HG02852 (cell line): Measurements from ENCODE around the gene PHKB.

Source experiments
- ATAC-seq: cut with Tn5 transposase; IDR thresholded peaks from one replicate; pipeline ENCODE4 v1.9.1; 2021; ENCODE audit warnings: mild to moderate bottlenecking, moderate library complexity; ENCODE audit not compliant: unreplicated experiment

The PHKB gene

DNA sequence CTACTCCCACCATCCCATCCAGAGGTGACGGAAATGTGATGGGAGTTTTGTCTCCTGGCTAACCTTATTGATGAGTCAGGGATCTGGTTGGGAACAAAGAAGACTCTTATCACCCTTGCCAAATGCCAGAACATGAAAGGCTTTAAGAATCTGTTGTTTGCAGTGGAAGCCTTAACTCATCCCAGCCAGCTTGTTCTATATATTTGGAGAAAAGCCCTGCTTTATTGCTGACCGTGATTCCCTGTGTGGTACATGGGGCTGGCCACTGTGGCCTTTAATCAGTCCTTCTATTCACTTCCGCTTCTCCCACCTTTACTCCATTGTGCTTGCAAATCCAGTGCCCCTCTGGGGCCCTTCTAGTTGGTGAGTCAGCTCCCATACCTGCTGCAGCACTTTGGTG, 156.6 kb downstream of the PHKB start:
- ATAC-seq, result no peak

DNA sequence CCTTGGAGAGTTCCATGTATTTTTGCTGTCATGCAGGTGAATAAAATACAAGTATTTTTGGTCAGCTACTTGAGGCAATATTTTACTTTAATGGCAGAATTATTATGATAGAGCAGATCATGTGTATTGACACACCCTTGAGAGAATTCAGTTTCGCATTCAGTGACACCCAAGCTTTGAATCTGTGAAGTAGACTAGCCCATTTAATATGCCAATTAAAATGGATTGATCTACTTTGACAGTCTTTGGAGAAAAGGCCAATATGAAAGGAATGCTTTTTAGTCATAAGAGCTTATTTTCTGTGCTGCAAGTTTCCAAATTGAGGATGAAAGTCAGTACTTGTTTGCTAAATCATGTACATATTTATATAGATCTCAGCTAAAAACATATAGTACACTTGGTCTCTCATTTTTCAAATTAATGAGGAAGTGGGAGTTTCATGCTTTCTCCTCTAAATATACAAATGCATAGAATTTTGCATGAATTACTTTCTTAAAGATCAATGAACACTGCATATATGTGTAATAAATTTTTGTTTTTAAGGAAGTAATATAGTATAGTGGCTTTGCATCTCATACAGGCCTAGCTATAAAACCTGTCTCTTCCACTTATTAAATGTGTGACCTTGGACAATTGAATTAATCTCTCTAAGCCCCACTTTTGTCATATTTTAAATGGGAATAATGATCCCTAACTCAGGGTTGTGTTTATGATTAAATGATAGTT, 161.5 kb downstream of the PHKB start:
- no peak for ATAC-seq

DNA sequence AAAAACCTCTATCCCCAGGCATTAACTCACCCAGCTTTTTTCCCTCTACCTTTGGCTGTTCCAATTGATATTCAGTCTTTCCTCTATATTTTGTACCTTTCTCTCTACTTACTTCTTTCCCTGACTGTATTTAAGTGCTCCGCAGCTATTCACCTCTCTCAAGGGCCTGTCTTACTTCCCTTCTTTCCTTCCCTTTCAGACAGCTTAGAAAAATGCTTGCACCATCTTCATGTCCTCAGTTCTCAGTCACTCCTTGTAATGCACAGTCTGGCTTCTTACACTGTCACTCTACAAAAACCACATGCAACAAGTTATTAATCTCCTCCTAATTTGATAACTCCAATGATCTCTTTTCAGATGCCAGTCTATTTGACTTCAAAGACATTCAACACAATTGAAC, 163.4 kb downstream of the PHKB start:
- ATAC-seq, result no peak

DNA sequence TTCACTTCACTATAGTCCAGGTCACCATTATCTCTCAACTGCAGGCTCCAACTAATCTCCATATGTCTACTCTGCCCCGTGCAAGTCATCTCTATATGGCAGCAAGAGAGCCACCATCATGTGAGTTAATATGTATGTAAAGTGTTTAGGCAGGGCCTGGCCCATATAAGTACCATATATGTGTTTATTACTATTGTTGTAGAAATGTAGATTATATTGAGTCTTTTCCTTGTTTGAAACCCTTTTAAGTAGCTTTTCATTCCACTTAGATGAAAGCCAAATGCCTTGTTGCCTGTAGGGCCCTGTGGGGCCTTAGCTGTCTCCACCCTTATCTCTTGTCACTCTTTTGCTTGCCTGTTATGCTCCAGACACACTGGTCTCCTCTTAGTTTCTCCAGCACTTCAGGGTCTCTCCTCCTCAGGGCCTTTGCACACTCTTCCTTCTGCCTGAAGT, 164.0 kb downstream of the PHKB start:
- ATAC-seq, result no peak

DNA sequence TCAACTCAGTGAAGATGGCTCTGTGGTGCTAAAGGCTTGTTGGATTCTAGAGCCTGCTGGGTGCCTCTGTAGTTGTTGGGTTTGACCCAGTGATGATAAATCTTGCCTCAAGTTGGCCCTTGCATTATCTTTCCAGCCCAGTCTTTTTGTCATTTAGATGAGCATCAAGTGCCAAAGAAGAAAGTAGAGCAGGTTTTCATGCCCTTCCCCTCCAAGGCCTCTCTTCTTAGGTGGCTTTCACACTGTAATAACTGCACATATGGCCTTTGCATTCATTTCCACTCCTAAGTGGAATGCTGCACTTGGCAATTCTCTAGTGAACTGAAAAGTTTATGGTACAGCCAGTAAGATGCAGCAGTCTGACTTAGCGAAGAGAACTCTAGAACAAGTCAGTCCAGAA, 165.1 kb downstream of the PHKB start:
- no peak for ATAC-seq

DNA sequence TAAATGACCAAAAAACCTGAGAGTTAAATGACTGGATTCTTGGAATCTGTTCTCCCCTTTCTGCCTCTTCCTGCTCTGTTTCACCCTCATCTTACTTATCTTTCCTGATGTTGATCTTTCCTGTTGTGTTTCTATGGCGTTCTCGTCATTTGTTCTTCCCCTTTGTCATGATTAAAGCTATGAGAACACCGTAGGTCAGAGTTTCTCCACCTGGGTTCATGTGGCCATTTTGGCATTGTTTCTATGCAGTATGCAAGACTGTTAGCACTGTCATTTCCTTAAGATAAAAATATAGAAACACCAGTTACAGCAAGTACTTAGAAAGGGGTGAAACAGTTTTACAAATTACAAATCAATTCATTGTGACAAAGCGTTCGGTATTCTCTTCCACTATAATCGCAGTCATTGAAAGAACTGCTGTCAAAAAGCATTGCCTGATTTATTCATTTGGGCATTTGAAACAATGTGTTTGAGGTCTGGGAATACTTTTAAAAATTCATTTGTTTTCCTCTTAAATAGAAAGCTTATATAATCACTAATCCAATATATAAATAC, 166.0 kb downstream of the PHKB start:
- no peak for ATAC-seq

DNA sequence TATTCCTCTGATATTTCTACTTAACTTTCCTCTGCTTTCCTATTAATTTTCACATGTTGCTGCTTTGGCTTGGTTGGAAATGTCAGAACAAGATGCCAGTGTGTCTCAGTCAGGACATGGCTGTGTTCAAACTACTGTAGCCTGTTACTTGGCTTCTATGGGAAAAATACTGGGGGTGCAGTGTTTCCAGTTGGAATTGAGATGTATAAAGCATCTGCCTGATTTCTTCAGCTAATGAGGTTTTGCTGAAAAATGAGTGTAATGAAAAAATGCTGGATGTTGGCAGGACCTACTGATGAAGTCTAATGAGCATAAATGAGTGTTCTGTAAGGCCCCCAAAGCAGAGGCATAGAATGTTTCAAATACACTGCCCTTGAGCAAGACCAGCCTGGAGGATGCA, 166.6 kb downstream of the PHKB start:
- no peak for ATAC-seq

DNA sequence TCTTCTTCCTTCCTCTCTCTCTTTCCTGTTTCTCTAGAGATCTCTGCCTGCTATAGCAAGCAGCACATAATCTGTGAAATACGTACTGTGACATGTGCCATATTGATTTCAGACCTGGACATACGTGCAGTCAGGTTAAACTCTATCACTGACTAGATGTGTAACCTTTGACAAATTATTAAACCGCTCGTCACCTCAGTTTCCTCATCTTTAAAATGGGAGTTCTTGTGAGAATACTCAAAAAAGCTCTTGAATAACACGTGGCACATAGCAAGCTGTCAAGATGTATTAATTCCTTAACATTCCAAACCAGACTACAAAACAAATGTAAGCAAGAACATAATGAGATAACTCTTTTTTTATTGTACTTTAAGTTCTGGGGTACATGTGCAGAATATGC, 170.0 kb downstream of the PHKB start:
- no peak for ATAC-seq

DNA sequence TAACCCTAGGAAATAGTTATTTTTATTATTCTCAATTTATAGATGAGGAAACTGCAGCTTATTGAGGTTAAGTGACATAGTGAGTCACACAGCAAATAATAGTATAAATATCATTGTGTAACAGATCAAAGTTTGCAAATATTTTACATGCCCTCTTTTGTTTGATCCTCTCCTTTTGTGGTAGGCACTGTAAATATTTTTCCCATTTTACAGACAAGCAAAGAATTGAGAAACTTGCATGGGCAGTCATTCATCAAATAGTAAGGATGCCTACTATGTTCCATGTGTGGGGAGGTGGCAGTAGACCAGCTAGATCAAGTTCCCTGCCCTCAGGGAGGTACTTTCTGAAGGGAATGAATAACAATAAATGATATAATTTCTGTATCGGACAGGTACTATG, 173.0 kb downstream of the PHKB start:
- no peak for ATAC-seq

DNA sequence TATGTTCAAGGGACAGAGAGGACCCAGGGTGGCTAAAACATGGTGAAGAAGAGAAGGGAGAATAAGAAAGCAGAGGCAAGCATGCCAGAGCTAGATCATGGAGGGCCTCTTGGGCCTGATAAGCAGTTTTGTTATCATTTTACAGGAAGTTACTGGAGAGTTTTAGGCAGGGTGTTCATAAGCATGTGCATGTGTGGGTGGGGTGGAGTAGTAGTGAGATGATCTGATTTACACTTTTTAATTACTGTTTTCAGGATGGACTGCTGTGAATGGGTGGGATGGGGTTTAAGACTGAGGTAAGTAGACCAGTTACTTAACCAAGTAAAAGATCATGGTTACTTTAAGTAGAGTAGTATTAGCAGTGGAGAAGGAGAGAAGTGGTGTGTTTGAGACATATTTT, 173.6 kb downstream of the PHKB start:
- ATAC-seq, result no peak

DNA sequence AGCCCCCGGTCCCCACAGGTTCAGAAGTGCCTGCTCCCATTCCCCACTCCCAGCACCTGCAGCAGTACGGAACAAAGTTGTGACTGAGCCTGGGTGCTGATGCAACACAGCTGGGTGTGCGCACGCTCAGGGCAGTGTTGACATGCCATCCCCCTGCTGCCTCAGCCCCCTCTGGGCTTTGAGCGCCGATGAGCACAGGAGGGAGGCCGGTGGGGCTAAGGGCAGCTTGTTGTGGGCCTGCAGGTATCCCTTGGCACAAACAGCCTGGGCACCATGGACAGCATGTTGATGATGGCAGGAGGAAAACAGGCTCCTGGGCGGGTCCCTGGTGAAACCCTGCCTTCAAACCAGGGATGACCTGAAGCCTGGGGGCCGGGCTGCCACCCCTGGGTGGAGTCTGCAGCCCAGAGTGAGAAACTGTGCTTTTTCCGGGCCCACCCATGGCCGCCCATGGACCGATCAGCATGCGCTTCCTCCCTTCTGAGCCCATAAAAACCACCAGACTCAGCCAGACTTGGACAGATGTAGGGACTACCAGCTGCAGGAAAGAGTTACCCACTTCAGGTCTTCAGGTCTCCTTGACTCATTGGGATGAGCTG, 175.5 kb downstream of the PHKB start:
- ATAC-seq, result no peak

DNA sequence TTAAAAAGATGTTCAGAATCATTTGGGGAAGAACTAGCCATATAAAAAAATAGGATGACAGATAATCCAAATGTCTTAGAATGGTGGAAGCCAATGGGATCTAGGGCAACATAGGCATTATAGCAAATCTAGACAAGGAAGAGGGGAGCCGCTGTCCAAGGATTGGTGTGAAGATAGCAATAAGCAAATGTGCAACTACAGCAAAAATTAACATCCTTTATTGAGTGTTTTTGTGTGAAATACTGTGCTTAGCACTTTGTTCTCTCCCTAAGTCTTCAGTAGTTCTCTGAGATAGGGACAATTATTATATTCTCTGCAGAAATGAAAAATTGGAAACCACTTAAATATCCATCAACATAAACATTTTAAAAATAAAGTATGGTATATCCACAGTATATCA, 177.0 kb downstream of the PHKB start:
- no peak for ATAC-seq

DNA sequence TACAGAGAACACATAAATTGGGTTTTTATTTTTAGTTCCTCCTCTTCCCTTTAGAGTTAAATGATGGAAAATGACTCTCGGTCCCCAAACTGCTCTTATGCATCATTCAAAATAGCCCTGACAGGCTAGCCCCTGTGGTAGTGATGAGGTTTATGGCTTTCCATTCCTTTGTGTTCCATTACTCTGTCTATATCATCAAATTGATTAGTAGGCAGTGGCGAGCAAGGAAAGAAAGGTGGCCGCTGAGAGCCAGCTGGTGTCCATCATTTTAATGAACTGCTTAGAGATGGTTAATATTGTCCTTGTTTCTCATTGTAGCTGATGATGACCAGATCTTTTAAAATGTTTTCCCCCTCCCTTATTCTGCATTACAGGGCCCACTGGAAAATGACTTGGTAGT, 179.5 kb downstream of the PHKB start:
- no peak for ATAC-seq

DNA sequence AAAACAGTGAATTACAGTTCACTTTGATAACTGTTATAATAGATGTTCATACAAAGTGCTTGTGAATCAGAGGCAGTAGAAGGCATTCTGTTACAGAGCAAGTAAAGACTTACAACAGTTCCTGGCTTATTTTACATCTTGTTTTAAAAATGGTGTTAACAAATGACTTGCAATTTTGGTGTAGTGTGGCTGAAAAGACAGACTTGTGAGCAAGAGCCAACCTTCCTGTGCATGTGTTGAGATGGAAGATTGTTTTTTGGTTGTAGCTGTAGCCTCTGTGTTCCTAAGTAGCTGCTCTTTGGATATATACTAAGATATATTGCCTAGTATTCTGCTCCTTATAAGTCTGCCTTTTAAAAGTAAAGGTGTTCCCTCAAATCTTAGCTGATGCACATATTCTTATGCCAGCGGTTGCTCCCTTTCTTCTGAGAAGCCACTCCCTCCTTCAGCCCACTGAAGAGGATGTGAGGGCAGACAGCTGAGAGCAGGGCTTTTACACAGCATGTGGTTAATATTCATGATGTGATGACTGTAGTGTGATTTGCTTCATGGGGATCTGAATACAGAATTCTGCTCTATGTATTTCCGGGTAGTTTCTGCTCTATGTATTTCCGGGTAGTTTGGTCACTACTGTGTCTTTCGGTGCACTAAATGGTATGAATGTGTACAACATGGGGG, 182.3 kb downstream of the PHKB start:
- ATAC-seq, result no peak

DNA sequence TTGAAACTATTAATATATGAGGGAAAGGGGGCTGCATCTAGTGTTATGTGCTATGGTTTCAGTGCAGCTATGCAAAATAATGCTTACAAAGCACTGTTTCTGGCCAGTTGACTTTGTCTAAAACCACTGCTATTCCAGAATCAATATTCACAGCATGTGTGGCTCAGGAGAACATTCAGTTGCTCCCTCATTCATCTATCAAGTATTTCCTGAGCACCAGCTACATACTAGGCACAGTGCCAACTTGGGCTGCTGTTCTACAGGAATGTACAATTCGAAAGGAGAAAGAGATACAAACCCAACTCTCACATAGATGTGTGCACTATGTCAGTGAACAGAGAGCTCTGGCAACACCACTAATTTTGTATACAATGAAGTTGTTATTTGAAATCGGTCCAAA, 183.0 kb downstream of the PHKB start:
- no peak for ATAC-seq

DNA sequence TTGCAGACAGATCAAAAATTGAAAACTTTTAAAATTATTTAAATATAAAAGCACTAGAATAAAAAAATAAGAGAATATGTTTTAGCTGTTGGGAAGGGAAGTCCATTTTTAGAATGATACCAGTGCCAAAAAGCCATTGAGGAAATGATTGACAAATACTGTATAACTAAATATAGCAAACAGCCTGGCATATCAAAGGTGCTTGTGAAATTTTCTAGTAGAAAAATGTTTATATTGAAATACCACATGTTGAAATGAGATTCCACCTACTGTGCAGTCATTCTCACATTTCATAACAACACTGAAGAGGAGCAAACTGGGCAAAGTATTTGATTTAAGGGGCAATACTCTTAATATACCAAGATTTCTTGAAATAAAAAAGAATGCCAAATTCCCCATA, 183.5 kb downstream of the PHKB start:
- ATAC-seq, result no peak

DNA sequence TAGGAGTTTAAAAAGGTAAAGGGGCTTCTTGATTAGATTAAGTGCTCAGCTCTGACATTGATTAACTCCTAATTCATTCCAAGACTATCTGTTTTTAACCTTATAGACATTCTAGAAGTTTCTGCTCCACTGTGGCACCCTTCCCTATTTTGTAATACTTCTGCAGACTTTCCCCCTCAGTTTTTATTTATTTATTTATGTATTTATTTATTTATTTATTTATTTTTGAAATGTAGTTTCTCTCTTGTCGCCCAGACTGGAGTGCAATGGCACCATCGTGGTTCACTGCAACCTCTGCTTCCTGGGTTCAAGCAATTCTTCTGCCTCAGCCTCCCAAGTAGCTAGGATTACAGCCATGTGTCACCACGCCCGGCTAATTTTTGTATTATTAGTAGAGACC, 185.8 kb downstream of the PHKB start:
- no peak for ATAC-seq

DNA sequence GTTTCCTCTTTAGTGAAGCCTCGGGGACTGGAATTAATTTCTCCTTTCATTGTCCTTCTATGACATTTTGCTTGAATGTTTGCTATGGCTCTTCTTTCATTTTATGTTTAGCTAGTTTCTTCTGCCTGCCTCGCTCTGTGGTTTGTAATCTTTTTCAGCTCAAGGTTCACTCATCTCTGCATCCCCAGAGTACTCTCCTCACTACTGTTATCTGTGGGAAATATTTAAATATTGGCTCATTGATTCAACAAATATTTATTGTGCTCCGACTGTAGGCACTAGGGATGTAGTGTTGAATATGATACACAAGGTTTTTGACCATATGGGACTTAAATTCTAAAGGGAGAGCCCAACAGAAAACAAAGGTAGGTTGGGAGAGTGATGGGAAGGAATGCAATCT, 195.9 kb downstream of the PHKB start:
- no peak for ATAC-seq

DNA sequence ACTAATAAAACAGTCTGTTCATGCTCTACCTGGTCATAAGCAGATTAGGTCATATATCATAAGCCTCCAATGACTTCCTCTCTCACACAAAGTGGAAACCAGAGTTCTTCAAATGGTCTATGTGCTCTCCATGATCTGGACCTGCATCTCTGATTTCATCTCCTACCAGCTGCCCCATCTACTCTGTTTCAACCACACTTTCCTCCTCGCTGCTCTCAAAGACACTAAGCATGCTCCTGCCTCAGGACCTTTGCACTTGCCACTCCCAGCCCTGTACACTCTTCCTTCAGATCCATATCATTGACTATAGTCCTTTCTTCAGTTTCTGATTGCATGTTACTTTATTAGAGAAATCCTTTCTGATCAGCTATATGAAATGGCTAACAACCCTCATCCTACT, 196.8 kb downstream of the PHKB start:
- no peak for ATAC-seq

DNA sequence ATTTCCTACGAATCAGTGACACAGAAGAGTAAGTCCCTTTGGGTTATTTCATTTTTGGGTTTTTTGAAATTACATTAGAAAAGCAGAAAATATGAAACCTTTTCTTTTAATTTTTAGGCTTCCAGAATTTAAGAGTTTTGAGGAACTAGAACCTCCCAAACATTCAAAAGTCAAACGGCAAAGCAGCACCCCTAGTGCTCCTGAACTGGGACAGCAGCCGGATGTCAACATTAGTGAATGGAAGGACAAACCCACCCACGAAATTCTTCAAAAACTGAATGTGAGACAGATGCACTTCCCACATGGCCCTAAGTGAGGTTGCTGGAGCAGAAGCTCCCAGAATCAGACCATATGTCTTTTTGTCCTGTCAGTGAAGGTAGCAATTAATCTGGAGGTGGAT, 199.4 kb downstream of the PHKB start:
- no peak for ATAC-seq

DNA sequence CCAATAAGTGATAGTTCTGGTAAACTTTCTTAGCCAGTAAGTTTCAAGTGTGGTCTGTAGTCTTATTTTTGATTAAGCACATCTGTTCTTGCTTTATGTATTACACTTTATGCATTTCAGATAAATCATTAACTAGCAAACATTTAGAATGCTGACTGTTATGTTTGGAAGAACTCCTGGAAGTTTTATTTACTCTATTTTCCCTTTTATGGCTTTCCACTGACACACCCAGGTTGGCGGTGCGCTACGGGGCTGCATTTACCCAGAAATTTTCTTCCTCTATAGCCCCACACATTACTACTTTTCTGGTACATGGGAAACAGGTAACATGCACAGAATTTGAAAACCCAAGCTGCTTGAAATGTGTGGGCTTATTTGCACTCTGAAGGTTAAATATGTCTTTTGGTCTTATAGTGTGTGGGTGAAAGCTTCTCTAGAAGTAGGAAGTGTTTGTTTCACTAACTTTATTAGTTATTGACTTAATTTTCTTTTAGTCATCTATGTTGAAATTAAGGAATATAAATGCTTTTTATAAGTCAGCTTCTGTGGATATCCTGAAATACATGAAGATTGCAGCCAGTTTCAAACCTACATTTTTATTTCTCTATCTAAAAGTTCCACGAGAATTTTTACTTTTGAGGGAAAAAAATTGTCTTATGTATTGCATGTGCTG, 203.7 kb downstream of the PHKB start:
- no peak for ATAC-seq

DNA sequence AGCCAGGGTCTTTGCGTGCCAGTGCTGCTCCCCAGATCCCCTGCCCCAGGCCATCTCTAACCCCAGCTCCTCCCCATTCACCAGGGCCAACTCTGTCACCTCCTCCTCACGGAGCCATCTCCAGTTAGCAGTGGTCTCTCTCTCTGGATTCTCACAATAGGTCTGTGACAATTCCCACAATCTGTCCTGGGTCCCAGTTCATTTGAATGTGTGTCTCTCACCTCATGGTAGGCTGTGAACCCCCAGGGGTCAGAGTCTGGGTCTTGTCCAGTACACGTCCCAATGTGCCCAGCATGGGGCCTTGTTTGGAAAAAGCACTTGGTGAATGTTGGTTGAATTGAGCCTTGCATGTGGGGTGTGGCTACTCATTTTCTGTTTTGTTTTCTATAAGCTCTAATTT, 205.3 kb downstream of the PHKB start:
- ATAC-seq, result no peak
